ENCODE data around the gene MANEA.

Gene MANEA

GRCh38 chr6:95569560-95569959 lies 7.8 kb upstream of the MANEA start:
- ATAC-seq: no peak
- TF ChIP-seq SNAI2 (CRISPR knock-in tag; IDR thresholded peaks at IDR 0.05) (no peak), TSHZ2 (CRISPR knock-in tag; IDR thresholded peaks at IDR 0.05) (no peak), ZNF70 (CRISPR knock-in tag; IDR thresholded peaks at IDR 0.05) (no peak), POU6F1 (CRISPR knock-in tag; IDR thresholded peaks at IDR 0.05; ENCODE audit: borderline replicate concordance, low read depth) (no peak)

- ATAC-seq: no peak
- TF ChIP-seq ZFP3 (CRISPR knock-in tag; IDR thresholded peaks at IDR 0.05) (no peak), OSR1 (CRISPR knock-in tag; IDR thresholded peaks at IDR 0.05) (no peak), PPARA (CRISPR knock-in tag; IDR thresholded peaks at IDR 0.05; ENCODE audit: borderline replicate concordance) (no peak), ARNTL (CRISPR knock-in tag; IDR thresholded peaks at IDR 0.05; ENCODE audit: borderline replicate concordance, low read depth) (no peak), GLIS3 (CRISPR knock-in tag; IDR thresholded peaks at IDR 0.05) (no peak), ZFP30 (CRISPR knock-in tag; IDR thresholded peaks at IDR 0.05) (no peak), ISL1 (CRISPR knock-in tag; IDR thresholded peaks at IDR 0.05) (no peak), ZNF70 (CRISPR knock-in tag; IDR thresholded peaks at IDR 0.05) (no peak), ZNF8 (CRISPR knock-in tag; IDR thresholded peaks at IDR 0.05) (no peak), ZNF565 (CRISPR knock-in tag; conservative IDR thresholded peaks at IDR 0.05; ENCODE audit: low read depth) (no peak), POU6F1 (CRISPR knock-in tag; IDR thresholded peaks at IDR 0.05; ENCODE audit: borderline replicate concordance, low read depth) (no peak), CSDC2 (CRISPR knock-in tag; IDR thresholded peaks at IDR 0.05) (no peak), TCF4 (CRISPR knock-in tag; IDR thresholded peaks at IDR 0.05; ENCODE audit: borderline replicate concordance) (no peak), TSHZ2 (CRISPR knock-in tag; IDR thresholded peaks at IDR 0.05) (no peak)
Observed at GRCh38 chr6:95572098-95572497, 5.2 kb upstream of the MANEA start.

- TF ChIP-seq ESRRG (CRISPR knock-in tag; IDR thresholded peaks at IDR 0.05) (no peak), ZNF565 (CRISPR knock-in tag; conservative IDR thresholded peaks at IDR 0.05; ENCODE audit: low read depth) (no peak), ZNF70 (CRISPR knock-in tag; IDR thresholded peaks at IDR 0.05) (no peak), SNAI2 (CRISPR knock-in tag; IDR thresholded peaks at IDR 0.05) (no peak), ISL1 (CRISPR knock-in tag; IDR thresholded peaks at IDR 0.05) (no peak), CSRNP3 (CRISPR knock-in tag; IDR thresholded peaks at IDR 0.05) (no peak), ZNF8 (CRISPR knock-in tag; IDR thresholded peaks at IDR 0.05) (no peak), ZFP3 (CRISPR knock-in tag; IDR thresholded peaks at IDR 0.05) (no peak), PATZ1 (CRISPR knock-in tag; IDR thresholded peaks at IDR 0.05; ENCODE audit: borderline replicate concordance) (no peak), CREB5 (CRISPR knock-in tag; IDR thresholded peaks at IDR 0.05; ENCODE audit: low read depth) (no peak), POU6F1 (CRISPR knock-in tag; IDR thresholded peaks at IDR 0.05; ENCODE audit: borderline replicate concordance, low read depth) (no peak), OSR1 (CRISPR knock-in tag; IDR thresholded peaks at IDR 0.05) (no peak)
- ATAC-seq: no peak
Observed at GRCh38 chr6:95574811-95575210, 2.5 kb upstream of the MANEA start.
